Transverse colon (tissue), 3 donors: ENCODE data around the gene HSPA1B.
"Not testable (repeated sequence)": the region's sequence is repeated elsewhere in the genome, so short reads cannot be mapped to it uniquely, and the experiment has no call there.

Experiments
- POLR2A ChIP-seq: fragments of 450-650 bp; IDR thresholded peaks from one replicate; pipeline ENCODE4 v1.6.1; 2016; ENCODE audit warnings: antibody characterized with exemption, mild to moderate bottlenecking, moderate library complexity
- TF ChIP-seq, protein P1 (sequence below), 5 experiments: fragments of 200-600 bp in 3 of 5; fragments of 450-650 bp in 2 of 5; sonication (generic) in 3 of 5; IDR thresholded peaks; 1 replicate in 2 of 5; 2 replicates in 3 of 5; pipeline ENCODE4 v1.5.1; 2016 to 2017; ENCODE audit warnings: antibody characterized with exemption in 5 of 5, inconsistent platforms in 3 of 5, mild to moderate bottlenecking in 2 of 5, moderate library complexity in 1 of 5

DNA sequence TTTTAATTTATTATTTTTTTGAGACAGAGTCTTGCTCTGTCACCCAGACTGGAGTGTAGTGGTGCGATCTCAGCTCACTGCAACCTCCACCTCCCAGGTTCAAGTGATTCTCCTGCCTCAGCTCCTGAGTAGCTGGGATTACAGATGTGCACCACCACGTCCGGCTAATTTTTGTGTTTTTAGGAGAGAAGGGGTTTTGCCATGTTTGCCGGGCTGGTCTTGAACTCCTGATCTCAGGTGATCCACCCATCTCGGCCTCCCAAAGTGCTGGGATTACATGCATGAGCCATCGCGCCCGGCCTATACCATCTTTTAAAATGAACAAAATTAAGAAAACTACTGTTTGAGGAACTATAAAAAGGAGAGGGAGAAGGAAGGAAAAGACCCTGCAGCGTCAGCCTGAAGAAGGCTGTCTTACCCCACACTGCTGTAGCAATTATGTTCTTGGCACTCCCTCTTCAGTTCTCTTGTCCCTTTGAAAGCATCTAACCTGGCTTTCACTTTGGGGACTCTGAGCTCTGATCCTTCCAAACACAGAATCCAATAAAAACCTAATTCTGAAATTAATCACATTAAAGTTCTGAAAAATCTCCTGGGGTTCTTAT, 3.8 kb upstream of the HSPA1B start:
- not testable (repeated sequence) for TF ChIP-seq POLR2A
- TF ChIP-seq, protein P1, sequence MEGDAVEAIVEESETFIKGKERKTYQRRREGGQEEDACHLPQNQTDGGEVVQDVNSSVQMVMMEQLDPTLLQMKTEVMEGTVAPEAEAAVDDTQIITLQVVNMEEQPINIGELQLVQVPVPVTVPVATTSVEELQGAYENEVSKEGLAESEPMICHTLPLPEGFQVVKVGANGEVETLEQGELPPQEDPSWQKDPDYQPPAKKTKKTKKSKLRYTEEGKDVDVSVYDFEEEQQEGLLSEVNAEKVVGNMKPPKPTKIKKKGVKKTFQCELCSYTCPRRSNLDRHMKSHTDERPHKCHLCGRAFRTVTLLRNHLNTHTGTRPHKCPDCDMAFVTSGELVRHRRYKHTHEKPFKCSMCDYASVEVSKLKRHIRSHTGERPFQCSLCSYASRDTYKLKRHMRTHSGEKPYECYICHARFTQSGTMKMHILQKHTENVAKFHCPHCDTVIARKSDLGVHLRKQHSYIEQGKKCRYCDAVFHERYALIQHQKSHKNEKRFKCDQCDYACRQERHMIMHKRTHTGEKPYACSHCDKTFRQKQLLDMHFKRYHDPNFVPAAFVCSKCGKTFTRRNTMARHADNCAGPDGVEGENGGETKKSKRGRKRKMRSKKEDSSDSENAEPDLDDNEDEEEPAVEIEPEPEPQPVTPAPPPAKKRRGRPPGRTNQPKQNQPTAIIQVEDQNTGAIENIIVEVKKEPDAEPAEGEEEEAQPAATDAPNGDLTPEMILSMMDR (IDR thresholded peaks at IDR 0.05), result not testable (repeated sequence)
